Right lobe of liver (tissue), 6 donors: ENCODE results near the gene ATP5F1E. TPM values are rescaled to one million over a fixed set of nuclear protein-coding genes. Genes with fewer than 3 reads are reported as not detected.

Experiments
- ATAC-seq, 4 donors: fragments of 200-7000 bp; cut with Tn5 transposase; one replicate each; pipeline ENCODE4 v1.9.1; 2020; ENCODE audit warnings: mild to moderate bottlenecking in 4 of 4, moderate library complexity in 4 of 4
- DNase-seq, 3 donors: peaks; one replicate each; pipeline ENCODE4 v3.0.0-alpha.2; 2020
- H3K27ac ChIP-seq, 3 donors: fragments of 200-600 bp; one replicate each; pipeline ENCODE4 v1.8.0; 2022
- H3K27me3 ChIP-seq, 2 donors: fragments of 200-600 bp; one replicate each; pipeline ENCODE4 v1.8.0; 2022
- H3K36me3 ChIP-seq, 4 donors: fragments of 200-600 bp; sonication (generic) in 1 of 4; one replicate each; pipeline versions ENCODE4 v1.5.1 to v1.8.0; 2017 to 2022; ENCODE audit warnings: control low read depth in 1 of 4
- H3K4me1 ChIP-seq, 4 donors: fragments of 200-600 bp; sonication (generic) in 1 of 4; one replicate each; pipeline versions ENCODE4 v1.5.1 to v1.8.0; 2017 to 2022; ENCODE audit warnings: control low read depth in 1 of 4
- H3K4me3 ChIP-seq, 3 donors: fragments of 200-600 bp; one replicate each; pipeline ENCODE4 v1.8.0; 2022
- H3K9me3 ChIP-seq, 4 donors: fragments of 200-600 bp; sonication (generic) in 1 of 4; one replicate each; pipeline versions ENCODE4 v1.5.1 to v1.8.0; 2017 to 2022; ENCODE audit warnings: control low read depth in 1 of 4
- CTCF ChIP-seq, 4 donors: fragments of 200-600 bp in 3 of 4; fragments of 450-650 bp in 1 of 4; IDR thresholded peaks; one replicate each; pipeline versions ENCODE4 v1.5.1 to v1.8.0; 2016 to 2022; ENCODE audit warnings: antibody characterized with exemption in 4 of 4, mild to moderate bottlenecking in 2 of 4
- POLR2A ChIP-seq: fragments of 450-650 bp; IDR thresholded peaks from one replicate; pipeline ENCODE4 v1.6.1; 2017; ENCODE audit warnings: antibody characterized with exemption, mild to moderate bottlenecking
- WGBS: methylation state at CpG from one replicate; pipeline ENCODE4 v1.1.6; 2018; ENCODE audit warnings: low coverage, low lambda C conversion rate; ENCODE audit not compliant: insufficient coverage; ENCODE audit errors: missing lambda C conversion rate; 5-methylcytosine and 5-hydroxymethylcytosine counted together
- intact Hi-C, 2 donors: fragments of 100-400 bp; cut with DNase I; formaldehyde crosslinking; loops; one replicate each; pipeline versions ENCODE4 v1.11.2 to v1.14.1; 2022
- total RNA-seq, 6 experiments: library from RNA; depleted of rRNA in 2 of 6; stranded (reverse); fragments of >200 nt in 2 of 6; fragmentation: NEBNext Ultra II Directional in 3 of 6; extraction: Animal tissue kit (Norgen Biotek cat#: 25700) in 3 of 6; gene quantifications; one replicate each; pipeline versions ENCODE4 v1.1.0 to v1.2.4, GENCODE V29; 2016 to 2023
- donor health status: DM: no; HTN: yes; CAD: no.
- donor health status: DM: no; HTN: no; CAD: no.
- donor health status: DM: no; HTN: no; CAD: no.
- donor health status: DM: no; HTN: yes; CAD: no.
- donor health status: DM: no; HTN: yes; CAD: no.

Gene ATP5F1E
- total RNA-seq, 6 experiments from 2014 or later, result 15.8 to 34.6 (median 30.5) TPM

GRCh38 chr20:59004493-59004762 lies 27.7 kb downstream of the ATP5F1E start:
- no peak for TF ChIP-seq CTCF (IDR thresholded peaks at IDR 0.05)
- no peak for TF ChIP-seq POLR2A
- H3K36me3 ChIP-seq, result peaks cover 0 to 43% (median 7%) of the 10 kb centered on the region in 4 donors
- H3K27me3 ChIP-seq, result no peaks in the 10 kb centered on the region
- peak overlapping the region; percentile 28 to 98 (median 40) for H3K27ac ChIP-seq
- no peaks in the 10 kb centered on the region for H3K9me3 ChIP-seq
- DNase-seq (peak in 2 of 3 donors; percentile 70 to 76), ATAC-seq (no peak)
- peak overlapping the region in 1 of 3 donors; percentile 98 for H3K4me3 ChIP-seq
- H3K4me1 ChIP-seq, result peaks cover 3 to 27% (median 10%) of the 10 kb centered on the region in 4 donors
- 40% methylated on average over 4 of the region's 4 CpGs for WGBS
- intact Hi-C loops, result no loop called here

GRCh38 chr20:59003836-59004492 lies 28.2 kb downstream of the ATP5F1E start:
- intact Hi-C loops, result no loop called here
- H3K36me3 ChIP-seq, result peaks cover 0 to 48% (median 9%) of the 10 kb centered on the region in 4 donors

GRCh38 chr20:59002874-59003399 lies 29.2 kb downstream of the ATP5F1E start:
- intact Hi-C loops, result no loop called here
- no peak overlapping the region for H3K27ac ChIP-seq

More at GRCh38 chr20:59003836-59004492, 28.2 kb downstream of the ATP5F1E start:
- Histone ChIP-seq H3K4me1 (peaks cover 3 to 27% (median 10%) of the 10 kb centered on the region in 4 donors), H3K9me3 (no peaks in the 10 kb centered on the region), H3K27ac (peak overlapping the region; percentile 28 to 98 (median 40)), H3K27me3 (no peaks in the 10 kb centered on the region), H3K4me3 (peak overlapping the region in 1 of 3 donors; percentile 98)
- WGBS, result 69% methylated on average over 14 of the region's 16 CpGs
- no peak for TF ChIP-seq CTCF (IDR thresholded peaks at IDR 0.05)
- TF ChIP-seq POLR2A, result no peak
- DNase-seq (peak in 2 of 3 donors; percentile 46 to 51), ATAC-seq (no peak)

GRCh38 chr20:59002388-59002787 lies 29.7 kb downstream of the ATP5F1E start:
- no peak for ATAC-seq
- Histone ChIP-seq H3K4me3 (no peak overlapping the region), H3K27ac (no peak overlapping the region), H3K27me3 (no peaks in the 10 kb centered on the region), H3K36me3 (peaks cover 0 to 64% (median 12%) of the 10 kb centered on the region in 4 donors), H3K9me3 (no peaks in the 10 kb centered on the region), H3K4me1 (peaks cover under 1 to 25% (median 10%) of the 10 kb centered on the region in 4 donors)
- 100% methylated on average over 5 of the region's 8 CpGs for WGBS
- intact Hi-C loops, result no loop called here
- TF ChIP-seq POLR2A (no peak), CTCF (IDR thresholded peaks at IDR 0.05) (no peak)
- no peak for DNase-seq

More at GRCh38 chr20:59002874-59003399, 29.2 kb downstream of the ATP5F1E start:
- WGBS, result 87% methylated on average over 16 of the region's 17 CpGs
- TF ChIP-seq POLR2A (no peak), CTCF (IDR thresholded peaks at IDR 0.05) (no peak)
- no peaks in the 10 kb centered on the region for H3K9me3 ChIP-seq
- DNase-seq (peak in 1 of 3 donors; percentile 51), ATAC-seq (no peak)
- H3K4me1 ChIP-seq, result peaks cover 3 to 27% (median 10%) of the 10 kb centered on the region in 4 donors
- H3K27me3 ChIP-seq, result no peaks in the 10 kb centered on the region
- no peak overlapping the region for H3K4me3 ChIP-seq
- H3K36me3 ChIP-seq, result peaks cover 0 to 58% (median 12%) of the 10 kb centered on the region in 4 donors
